K562 (cell line): ENCODE measurements around the gene GOLPH3L. TPM values are rescaled to one million over a fixed set of nuclear protein-coding genes. Genes with fewer than 3 reads are reported as not detected.

ENCODE experiments used
- DMBX1 ChIP-seq: fragments of 250-450 bp; sonication (Bioruptor Pico); IDR thresholded peaks from 2 replicates; pipeline ENCODE4 v1.8.0; 2022; ENCODE audit warnings: inconsistent platforms, mild to moderate bottlenecking, moderate library complexity, borderline replicate concordance
- EGR1 ChIP-seq: fragments of 450-650 bp; conservative IDR thresholded peaks from 2 replicates; pipeline ENCODE4 v1.6.1; 2017; ENCODE audit warnings: mild to moderate bottlenecking
- GABPA ChIP-seq: fragments of 200-800 bp; sonication (Bioruptor generic); conservative IDR thresholded peaks from 2 replicates; pipeline ENCODE4 v1.6.1; 2016; ENCODE audit warnings: low read depth, missing genetic modification characterization, missing compliant biosample characterization
- GTF2A2 ChIP-seq: IDR thresholded peaks from 2 replicates; pipeline ENCODE4 v1.6.1; 2016; ENCODE audit warnings: mild to moderate bottlenecking, missing genetic modification characterization, missing compliant biosample characterization
- HMG20B ChIP-seq: fragments of 250-450 bp; sonication (Bioruptor Pico); IDR thresholded peaks from 2 replicates; pipeline ENCODE4 v1.5.0; 2021; ENCODE audit warnings: mild to moderate bottlenecking
- HMGN3 ChIP-seq: IDR thresholded peaks from 2 replicates; pipeline ENCODE4 v1.6.1; 2011; ENCODE audit warnings: borderline replicate concordance, low read depth, mild to moderate bottlenecking, mixed read lengths, low read length; ENCODE audit not compliant: insufficient read length; ENCODE audit errors: extremely low read depth
- NONO ChIP-seq, 2 experiments: fragments of 200-400 bp in 1 of 2; fragments of 450-650 bp in 1 of 2; formaldehyde crosslinking in 1 of 2; IDR thresholded peaks; 2 replicates each; pipeline ENCODE4 v1.6.1; 2017; ENCODE audit warnings: low read depth in 2 of 2, mild to moderate bottlenecking in 2 of 2, moderate library complexity in 2 of 2, low read length in 1 of 2
- PHB2 ChIP-seq: fragments of 450-650 bp; IDR thresholded peaks from 2 replicates; pipeline ENCODE4 v1.6.1; 2017; ENCODE audit warnings: low read depth
- RBM22 ChIP-seq: fragments of 200-400 bp; formaldehyde crosslinking; IDR thresholded peaks from 2 replicates; pipeline ENCODE4 v1.6.1; 2018; ENCODE audit warnings: low read length, low read depth; ENCODE audit not compliant: poor library complexity, severe bottlenecking
- RFX5 ChIP-seq: IDR thresholded peaks from 2 replicates; pipeline ENCODE4 v1.6.1; 2011; ENCODE audit warnings: low read depth, mild to moderate bottlenecking, improper control_type of control experiment, low read length
- RNF2 ChIP-seq: sonication (generic); IDR thresholded peaks from 2 replicates; pipeline ENCODE4 v1.6.1; 2016
- SMAD4 ChIP-seq: fragments of 250-450 bp; sonication (Bioruptor Pico); conservative IDR thresholded peaks from 2 replicates; pipeline ENCODE4 v1.8.0; 2021; ENCODE audit warnings: inconsistent platforms, mild to moderate bottlenecking, moderate library complexity
- SMC3 ChIP-seq: conservative IDR thresholded peaks from 2 replicates; pipeline ENCODE4 v1.6.1; 2011; ENCODE audit warnings: low read depth, low read length, improper control_type of control experiment; ENCODE audit not compliant: insufficient read depth
- TCF7L2 ChIP-seq: fragments of 150-350 bp; IDR thresholded peaks from 2 replicates; pipeline ENCODE4 v1.6.1; 2016; ENCODE audit warnings: low read depth, mild to moderate bottlenecking, low read length, moderate library complexity
- XRCC4 ChIP-seq: IDR thresholded peaks from one replicate; pipeline ENCODE4 v1.6.1; 2011; ENCODE audit not compliant: insufficient read depth, insufficient read length; ENCODE audit errors: extremely low read depth
- YY1 ChIP-seq, 3 experiments: IDR thresholded peaks; 2 replicates each; pipeline ENCODE4 v1.6.1; 2011; ENCODE audit warnings: low read length in 2 of 3, mild to moderate bottlenecking in 2 of 3, moderate library complexity in 2 of 3, borderline replicate concordance in 1 of 3, control low read depth in 1 of 3, low read depth in 1 of 3; ENCODE audit not compliant: insufficient read depth in 3 of 3, insufficient replicate concordance in 2 of 3, control insufficient read depth in 1 of 3, insufficient read length in 1 of 3; ENCODE audit errors: extremely low read depth in 1 of 3
- ZBTB34 ChIP-seq: fragments of 250-450 bp; sonication (Bioruptor Pico); IDR thresholded peaks from 2 replicates; pipeline ENCODE4 v1.8.0; 2021; ENCODE audit warnings: mild to moderate bottlenecking, moderate library complexity
- ZNF311 ChIP-seq: fragments of 250-450 bp; sonication (Bioruptor Pico); IDR thresholded peaks from 2 replicates; pipeline ENCODE4 v1.4.0; 2020; ENCODE audit warnings: mild to moderate bottlenecking, moderate library complexity
- polyA plus RNA-seq, 8 experiments: library from polyadenylated mRNA; depleted of rRNA in 4 of 8; stranded (reverse) in 5 of 8; unstranded in 3 of 8; fragments of >200 nt; fragmentation: Nextera tagmentation in 2 of 8; fragmentation: Illumina TruSeq in 1 of 8; extraction: Ambion mirVana in 2 of 8; extraction: Trizol in 1 of 8; gene quantifications; 2 replicates each; pipeline versions ENCODE4 v1.2.1 to v1.2.3, GENCODE V29; 2011 to 2014; ENCODE audit warnings: inconsistent platforms in 1 of 8, missing spikeins in 1 of 8
- total RNA-seq, 7 experiments: library from RNA; depleted of rRNA in 6 of 7; stranded (reverse); fragments of >200 nt in 6 of 7; fragmentation: Illumina TruSeq in 2 of 7; extraction: Trizol in 2 of 7; gene quantifications; 2 replicates each; pipeline versions ENCODE4 v1.2.1 to v1.2.3, GENCODE V29; 2011 to 2021; ENCODE audit warnings: low replicate concordance in 1 of 7
- TF ChIP-seq, protein P1 (sequence below): sonication (generic); formaldehyde crosslinking; IDR thresholded peaks from 2 replicates; pipeline ENCODE4 v1.8.1; 2022; ENCODE audit warnings: missing genetic modification reagents
- TF ChIP-seq, protein P2 (sequence below), 2 experiments: fragments of 450-650 bp; conservative IDR thresholded peaks; 2 replicates each; pipeline ENCODE4 v1.6.1; 2017; ENCODE audit warnings: mild to moderate bottlenecking in 2 of 2, moderate library complexity in 2 of 2

The GOLPH3L gene
- total and polyA plus RNA-seq, 9 of the 15 experiments (the other 6 are each of a cell fraction or from before 2014, with no cell fraction given), result 8.1 to 42.1 (median 21.6) TPM

GRCh38 chr1:150613061-150613920 lies 83.7 kb downstream of the GOLPH3L start (continued):
- TF ChIP-seq XRCC4 (no peak), ZNF311 (CRISPR knock-in tag) (peak; percentile 83), PHB2 (no peak), EGR1 (no peak), HMGN3 (peak; percentile 26), NONO (IDR thresholded peaks at IDR 0.05; ENCODE audit: low read depth in 2 of 2, low read length in 1 of 2) (0 out of 4 replicates have a peak, but pooled peaks of 1 of the 2 experiments have one; percentile 11), SMAD4 (peak; percentile 60; the same call in 1 of the 2 replicates), TCF7L2 (no peak), ZBTB34 (CRISPR knock-in tag) (no peak), GABPA (tag) (peak; percentile 71), RNF2 (peak; percentile 90), YY1 (IDR thresholded peaks at IDR 0.05; ENCODE audit: borderline replicate concordance in 1 of 3, control insufficient read depth in 1 of 3, extremely low read depth in 1 of 3, insufficient read depth in 3 of 3, insufficient read length in 1 of 3, insufficient replicate concordance in 2 of 3, low read depth in 1 of 3, low read length in 2 of 3) (no peak), RBM22 (no peak), RFX5 (no peak), HMG20B (no peak), DMBX1 (CRISPR knock-in tag) (peak; percentile 84; the same call in 1 of the 2 replicates), SMC3 (no peak), GTF2A2 (tag) (peak; percentile 42; the same call in 1 of the 2 replicates)
- TF ChIP-seq, protein P1, sequence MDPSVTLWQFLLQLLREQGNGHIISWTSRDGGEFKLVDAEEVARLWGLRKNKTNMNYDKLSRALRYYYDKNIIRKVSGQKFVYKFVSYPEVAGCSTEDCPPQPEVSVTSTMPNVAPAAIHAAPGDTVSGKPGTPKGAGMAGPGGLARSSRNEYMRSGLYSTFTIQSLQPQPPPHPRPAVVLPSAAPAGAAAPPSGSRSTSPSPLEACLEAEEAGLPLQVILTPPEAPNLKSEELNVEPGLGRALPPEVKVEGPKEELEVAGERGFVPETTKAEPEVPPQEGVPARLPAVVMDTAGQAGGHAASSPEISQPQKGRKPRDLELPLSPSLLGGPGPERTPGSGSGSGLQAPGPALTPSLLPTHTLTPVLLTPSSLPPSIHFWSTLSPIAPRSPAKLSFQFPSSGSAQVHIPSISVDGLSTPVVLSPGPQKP, result no peak
- TF ChIP-seq, protein P2, sequence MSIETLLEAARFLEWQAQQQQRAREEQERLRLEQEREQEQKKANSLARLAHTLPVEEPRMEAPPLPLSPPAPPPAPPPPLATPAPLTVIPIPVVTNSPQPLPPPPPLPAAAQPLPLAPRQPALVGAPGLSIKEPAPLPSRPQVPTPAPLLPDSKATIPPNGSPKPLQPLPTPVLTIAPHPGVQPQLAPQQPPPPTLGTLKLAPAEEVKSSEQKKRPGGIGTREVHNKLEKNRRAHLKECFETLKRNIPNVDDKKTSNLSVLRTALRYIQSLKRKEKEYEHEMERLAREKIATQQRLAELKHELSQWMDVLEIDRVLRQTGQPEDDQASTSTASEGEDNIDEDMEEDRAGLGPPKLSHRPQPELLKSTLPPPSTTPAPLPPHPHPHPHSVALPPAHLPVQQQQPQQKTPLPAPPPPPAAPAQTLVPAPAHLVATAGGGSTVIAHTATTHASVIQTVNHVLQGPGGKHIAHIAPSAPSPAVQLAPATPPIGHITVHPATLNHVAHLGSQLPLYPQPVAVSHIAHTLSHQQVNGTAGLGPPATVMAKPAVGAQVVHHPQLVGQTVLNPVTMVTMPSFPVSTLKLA (conservative IDR thresholded peaks at IDR 0.05), result peak; percentile 47 to 72; a peak in 3 of 4 replicates
